ENCODE results near the gene PRR23E. TPM values are rescaled to one million over a fixed set of nuclear protein-coding genes. Genes with fewer than 3 reads are reported as not detected.

The PRR23E gene
- total and polyA plus RNA-seq, 2 experiments from 2014 or later = not detected

GRCh38 chr3:127156338-127157050 lies 36.4 kb upstream of the PRR23E start:
- H3K4me3 Mint-ChIP-seq = no peak overlapping the region
- no peak for ATAC-seq
- no peak overlapping the region for H3K27ac ChIP-seq (ENCODE audit: low read depth)

More at GRCh38 chr3:127156338-127157050, 36.4 kb upstream of the PRR23E start:
- H3K27me3 ChIP-seq (ENCODE audit: insufficient read depth) = no peaks in the 10 kb centered on the region
- DNase-seq (ENCODE audit: low spot score) = no peak
- Mint-ChIP-seq H3K9me3 (no peaks in the 10 kb centered on the region), H3K27ac (no peak overlapping the region), H3K27me3 (ENCODE audit: insufficient read depth, low read depth, poor library complexity) (peaks cover 3% of the 10 kb centered on the region), H3K4me1 (peaks cover 15% of the 10 kb centered on the region), H3K36me3 (ENCODE audit: low read depth) (no peaks in the 10 kb centered on the region)
- H3K36me3 ChIP-seq (ENCODE audit: insufficient read depth) = no peaks in the 10 kb centered on the region
- TF ChIP-seq EZH2 (IDR thresholded peaks at IDR 0.05; ENCODE audit: low read depth, unreplicated experiment) (no peak), REST (IDR thresholded peaks at IDR 0.05; ENCODE audit: unreplicated experiment) (no peak), CREB1 (CRISPR knock-in tag; IDR thresholded peaks at IDR 0.05; ENCODE audit: low read depth) (no peak), CTCF (conservative IDR thresholded peaks at IDR 0.05; ENCODE audit: low read depth in 2 of 2) (no peak), EZH2phosphoT487 (IDR thresholded peaks at IDR 0.05; ENCODE audit: unreplicated experiment) (no peak), ZNF331 (CRISPR knock-in tag; IDR thresholded peaks at IDR 0.05; ENCODE audit: low read depth) (no peak), POLR2AphosphoS5 (IDR thresholded peaks at IDR 0.05; ENCODE audit: low read depth) (no peak), STAT1 (IDR thresholded peaks at IDR 0.05; ENCODE audit: unreplicated experiment) (no peak), ETS1 (IDR thresholded peaks at IDR 0.05) (no peak), ZNF462 (CRISPR knock-in tag; IDR thresholded peaks at IDR 0.05) (no peak), JUNB (IDR thresholded peaks at IDR 0.05; ENCODE audit: unreplicated experiment) (no peak), NANOG (IDR thresholded peaks at IDR 0.05; ENCODE audit: borderline replicate concordance) (no peak), ZNF114 (CRISPR knock-in tag; IDR thresholded peaks at IDR 0.05) (no peak)
- H3K4me3 ChIP-seq = no peak overlapping the region
- no peaks in the 10 kb centered on the region for H3K79me2 ChIP-seq (replicated peaks; ENCODE audit: insufficient read depth)
- H3K4me1 ChIP-seq (ENCODE audit: insufficient read depth) = peaks cover 7% of the 10 kb centered on the region; the same call in 1 of the 2 replicates
- no peaks in the 10 kb centered on the region for H3F3A ChIP-seq (replicated peaks; ENCODE audit: low read depth)
- H2AFZ ChIP-seq = no peak overlapping the region
- no peaks in the 10 kb centered on the region; the same call in 1 of the 2 replicates for H3K9me2 ChIP-seq (ENCODE audit: insufficient read depth)
- H4K20me1 ChIP-seq (replicated peaks; ENCODE audit: insufficient read depth) = no peaks in the 10 kb centered on the region; the same call in 1 of the 2 replicates
- H3K4me2 ChIP-seq = no peak overlapping the region

Data from GM23338 (cell line).